ENCODE measurements around the gene ZNF385B.
"Not testable (repeated sequence)": the region's sequence is repeated elsewhere in the genome, so short reads cannot be mapped to it uniquely, and the experiment has no call there.

ZNF385B gene

DNA sequence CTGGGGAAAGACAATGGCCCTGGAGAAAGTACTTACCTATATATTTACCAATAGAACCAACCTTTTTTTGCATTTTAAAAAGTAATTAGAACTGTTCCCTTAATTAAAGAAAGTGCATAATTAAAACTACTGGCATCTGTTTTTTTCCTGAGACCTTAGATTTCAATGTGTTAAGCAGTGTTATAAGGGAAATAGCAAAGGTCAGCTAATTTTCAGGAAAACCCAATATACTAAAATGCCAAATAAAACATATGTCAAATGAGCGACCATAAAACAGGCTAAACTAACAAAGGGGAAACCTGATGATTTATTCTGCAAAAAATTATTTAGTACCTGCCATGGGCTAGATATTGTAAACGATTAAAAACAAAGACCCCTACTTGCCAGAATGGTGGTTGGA is 372.8 kb downstream of the ZNF385B start:
- H3K27ac ChIP-seq (ENCODE audit: low read depth, low read length) = no peak overlapping the region

DNA sequence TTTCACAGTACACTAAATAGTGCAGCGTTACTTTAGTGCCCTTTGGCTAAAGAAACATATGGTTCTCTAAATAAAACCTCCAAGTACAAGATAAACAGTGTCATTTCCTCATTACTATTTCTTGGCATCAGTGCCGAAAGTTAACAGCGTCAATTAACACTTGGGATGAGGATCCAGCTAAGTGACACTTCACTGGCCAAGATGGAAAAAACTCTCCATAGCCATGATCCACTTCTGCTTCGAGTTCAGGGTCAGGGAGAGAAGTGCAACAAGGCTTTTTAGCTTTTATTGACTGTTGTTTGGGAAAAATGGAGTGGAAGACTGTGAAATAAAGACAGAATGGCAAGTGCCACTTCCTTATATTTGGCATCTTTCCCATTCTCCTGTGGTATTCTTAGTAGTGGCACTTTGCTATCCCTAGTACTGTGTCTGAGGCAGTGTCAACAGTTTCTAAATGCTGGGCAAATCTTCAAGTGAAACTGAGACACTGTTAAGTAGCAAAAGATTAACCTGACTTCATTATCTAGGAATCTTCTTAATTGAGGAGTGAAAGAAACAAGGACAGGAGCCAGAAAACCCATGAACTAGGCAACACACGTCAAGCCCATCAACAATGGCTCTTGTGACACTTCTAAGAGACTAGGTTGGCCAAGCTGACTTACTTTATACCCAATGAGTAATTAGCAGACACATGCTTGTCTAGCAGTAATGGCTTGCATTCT is 374.2 kb downstream of the ZNF385B start:
- no peaks in the 10 kb centered on the region for H3K36me3 ChIP-seq (ENCODE audit: control insufficient read depth, insufficient read depth, low read length)
- H3K4me3 ChIP-seq (ENCODE audit: low read length) = no peak overlapping the region
- no peak overlapping the region for H3K27ac ChIP-seq (ENCODE audit: low read depth, low read length)
- H3K9ac ChIP-seq (ENCODE audit: low read length) = no peak overlapping the region
- no peaks in the 10 kb centered on the region for H3K4me1 ChIP-seq (ENCODE audit: control insufficient read depth, insufficient read depth, low read length)
- no peaks in the 10 kb centered on the region for H3K27me3 ChIP-seq (ENCODE audit: control insufficient read depth, insufficient read depth, low read length)

More for the DNA sequence above, 372.8 kb downstream of the ZNF385B start:
- Histone ChIP-seq H3K4me3 (ENCODE audit: low read length) (no peak overlapping the region), H3K36me3 (ENCODE audit: control insufficient read depth, insufficient read depth, low read length) (no peaks in the 10 kb centered on the region), H3K9ac (ENCODE audit: low read length) (no peak overlapping the region), H3K4me1 (ENCODE audit: control insufficient read depth, insufficient read depth, low read length) (no peaks in the 10 kb centered on the region), H3K27me3 (ENCODE audit: control insufficient read depth, insufficient read depth, low read length) (no peaks in the 10 kb centered on the region)

DNA sequence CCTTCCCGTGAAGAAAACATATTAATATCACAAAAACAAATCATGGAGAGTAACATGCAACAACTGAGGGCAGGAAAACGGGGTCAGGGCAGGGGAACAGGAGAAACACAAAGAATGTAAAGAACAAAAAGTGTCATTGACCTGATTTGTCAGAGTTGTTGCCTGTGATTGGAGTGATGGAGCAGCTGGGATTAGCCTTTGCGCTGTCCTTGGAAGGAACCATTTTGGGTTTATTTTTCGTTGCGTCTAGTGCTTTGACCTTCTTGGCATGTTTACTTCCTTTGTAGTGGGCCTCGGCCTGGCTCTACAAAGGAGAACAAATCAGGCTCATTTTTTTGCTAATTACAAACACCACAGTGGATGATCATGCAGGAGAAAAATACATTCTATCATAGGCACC is 378.3 kb downstream of the ZNF385B start:
- H3K9ac ChIP-seq (ENCODE audit: low read length) = no peak overlapping the region
- H3K27me3 ChIP-seq (ENCODE audit: control insufficient read depth, insufficient read depth, low read length) = no peaks in the 10 kb centered on the region
- no peak overlapping the region for H3K4me3 ChIP-seq (ENCODE audit: low read length)
- H3K36me3 ChIP-seq (ENCODE audit: control insufficient read depth, insufficient read depth, low read length) = no peaks in the 10 kb centered on the region
- no peaks in the 10 kb centered on the region for H3K4me1 ChIP-seq (ENCODE audit: control insufficient read depth, insufficient read depth, low read length)
- no peak overlapping the region for H3K27ac ChIP-seq (ENCODE audit: low read depth, low read length)

DNA sequence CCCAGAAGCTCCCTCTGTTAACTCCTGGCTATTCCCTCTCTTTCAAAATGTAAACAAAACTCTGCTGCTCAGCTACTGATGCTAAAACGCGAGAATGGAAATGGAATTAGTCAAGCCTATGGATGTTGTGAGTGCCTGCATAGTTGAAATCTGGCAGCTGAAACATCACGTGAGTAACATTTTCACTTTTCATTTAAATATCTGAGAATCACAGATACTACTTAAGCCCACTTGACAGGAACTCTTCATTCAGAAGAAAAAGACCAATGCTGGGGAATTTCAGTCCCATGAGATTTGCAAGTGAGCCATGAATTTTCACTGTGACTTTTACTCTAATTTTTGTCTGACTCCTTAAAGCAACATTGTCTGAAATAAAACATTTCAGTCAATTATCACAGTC is 381.5 kb downstream of the ZNF385B start:
- Histone ChIP-seq H3K4me3 (ENCODE audit: low read length) (no peak overlapping the region), H3K36me3 (ENCODE audit: control insufficient read depth, insufficient read depth, low read length) (no peaks in the 10 kb centered on the region), H3K9ac (ENCODE audit: low read length) (no peak overlapping the region), H3K27me3 (ENCODE audit: control insufficient read depth, insufficient read depth, low read length) (no peaks in the 10 kb centered on the region), H3K4me1 (ENCODE audit: control insufficient read depth, insufficient read depth, low read length) (no peaks in the 10 kb centered on the region), H3K27ac (ENCODE audit: low read depth, low read length) (no peak overlapping the region)

DNA sequence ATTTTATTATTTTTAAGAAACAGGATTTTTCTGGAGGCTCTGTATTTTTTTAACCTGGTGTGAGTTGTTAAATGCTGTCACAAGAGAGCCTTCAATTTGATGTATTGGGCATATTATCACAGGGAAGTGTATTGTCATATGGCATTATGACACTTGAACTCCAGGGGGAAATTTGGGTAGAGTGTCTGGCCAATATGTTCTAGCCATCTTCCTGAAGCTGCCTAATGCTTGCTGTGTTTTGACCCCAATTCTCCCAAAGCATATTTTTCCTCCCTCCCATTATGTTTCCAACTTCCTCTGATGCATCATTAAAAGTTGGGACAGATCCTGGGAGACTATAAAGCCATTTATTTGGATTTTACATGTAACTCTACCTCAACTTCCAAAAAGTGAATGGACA is 382.6 kb downstream of the ZNF385B start:
- H3K27ac ChIP-seq (ENCODE audit: low read depth, low read length) = no peak overlapping the region
- no peak overlapping the region for H3K4me3 ChIP-seq (ENCODE audit: low read length)
- no peak overlapping the region for H3K9ac ChIP-seq (ENCODE audit: low read length)
- H3K36me3 ChIP-seq (ENCODE audit: control insufficient read depth, insufficient read depth, low read length) = no peaks in the 10 kb centered on the region
- H3K27me3 ChIP-seq (ENCODE audit: control insufficient read depth, insufficient read depth, low read length) = no peaks in the 10 kb centered on the region
- H3K4me1 ChIP-seq (ENCODE audit: control insufficient read depth, insufficient read depth, low read length) = no peaks in the 10 kb centered on the region

DNA sequence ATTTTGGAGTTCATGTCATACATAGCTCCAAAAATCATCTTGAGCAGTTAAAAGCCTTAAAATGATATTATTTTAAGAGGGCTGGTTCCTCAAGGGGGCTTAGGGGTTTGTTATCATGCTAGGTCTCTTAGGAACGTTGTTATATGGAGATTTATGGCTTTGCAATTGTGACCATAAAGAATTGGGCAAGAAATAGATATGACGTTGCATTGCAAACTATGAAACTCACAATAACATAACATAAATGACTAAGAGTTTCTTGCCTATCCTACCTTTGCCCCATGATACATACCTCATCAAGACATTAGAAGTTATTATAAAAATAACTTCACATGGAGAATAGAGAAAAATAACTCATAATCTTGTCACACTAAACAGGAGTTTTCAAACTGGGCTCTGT is 390.4 kb downstream of the ZNF385B start:
- H3K27ac ChIP-seq (ENCODE audit: low read depth, low read length) = no peak overlapping the region
- no peaks in the 10 kb centered on the region for H3K36me3 ChIP-seq (ENCODE audit: control insufficient read depth, insufficient read depth, low read length)
- H3K27me3 ChIP-seq (ENCODE audit: control insufficient read depth, insufficient read depth, low read length) = no peaks in the 10 kb centered on the region
- no peak overlapping the region for H3K4me3 ChIP-seq (ENCODE audit: low read length)
- no peak overlapping the region for H3K9ac ChIP-seq (ENCODE audit: low read length)
- H3K4me1 ChIP-seq (ENCODE audit: control insufficient read depth, insufficient read depth, low read length) = no peaks in the 10 kb centered on the region

DNA sequence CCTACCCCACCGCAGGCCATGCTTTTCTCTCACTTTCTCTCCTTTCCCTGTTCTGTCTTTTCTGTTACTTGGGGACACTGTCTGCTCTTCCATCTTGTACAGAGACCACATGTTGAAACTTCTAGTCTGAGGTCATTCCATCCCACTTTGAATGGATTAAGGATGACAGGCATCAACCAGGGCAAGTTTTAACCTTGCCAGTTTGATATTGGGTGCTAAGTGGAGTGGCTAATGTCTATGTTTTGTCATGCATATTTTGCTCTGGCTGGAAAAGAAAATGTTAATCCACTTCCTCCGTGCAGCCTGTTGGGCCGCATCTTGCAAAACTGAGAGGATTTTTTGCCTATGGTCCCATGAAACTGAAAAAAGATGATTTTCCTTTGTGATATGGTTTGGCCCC is 391.3 kb downstream of the ZNF385B start:
- Histone ChIP-seq H3K27me3 (ENCODE audit: control insufficient read depth, insufficient read depth, low read length) (no peaks in the 10 kb centered on the region), H3K36me3 (ENCODE audit: control insufficient read depth, insufficient read depth, low read length) (no peaks in the 10 kb centered on the region), H3K4me3 (ENCODE audit: low read length) (no peak overlapping the region), H3K9ac (ENCODE audit: low read length) (no peak overlapping the region), H3K27ac (ENCODE audit: low read depth, low read length) (no peak overlapping the region), H3K4me1 (ENCODE audit: control insufficient read depth, insufficient read depth, low read length) (no peaks in the 10 kb centered on the region)

DNA sequence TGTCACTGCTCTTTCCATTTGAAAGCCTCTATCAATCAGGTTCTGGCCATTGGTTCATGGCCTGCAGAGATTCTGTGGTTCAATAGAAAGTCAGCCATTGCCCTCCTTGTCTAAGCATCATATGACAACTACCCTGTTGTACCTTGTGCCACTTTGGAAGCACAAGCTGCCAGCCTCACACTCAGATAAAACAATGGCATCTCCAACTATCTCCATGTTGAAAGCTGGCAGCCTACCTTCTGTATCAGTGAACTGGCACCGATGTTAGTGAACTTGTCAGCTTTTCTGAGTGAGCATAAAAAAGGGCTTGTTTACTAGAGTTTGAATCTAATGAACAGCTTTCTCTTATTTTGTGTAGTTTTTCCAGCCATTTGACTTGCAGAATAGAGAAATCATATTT is 393.5 kb downstream of the ZNF385B start:
- Histone ChIP-seq H3K36me3 (ENCODE audit: control insufficient read depth, insufficient read depth, low read length) (no peaks in the 10 kb centered on the region), H3K27me3 (ENCODE audit: control insufficient read depth, insufficient read depth, low read length) (no peaks in the 10 kb centered on the region), H3K9ac (ENCODE audit: low read length) (no peak overlapping the region), H3K4me1 (ENCODE audit: control insufficient read depth, insufficient read depth, low read length) (no peaks in the 10 kb centered on the region), H3K27ac (ENCODE audit: low read depth, low read length) (no peak overlapping the region), H3K4me3 (ENCODE audit: low read length) (no peak overlapping the region)

DNA sequence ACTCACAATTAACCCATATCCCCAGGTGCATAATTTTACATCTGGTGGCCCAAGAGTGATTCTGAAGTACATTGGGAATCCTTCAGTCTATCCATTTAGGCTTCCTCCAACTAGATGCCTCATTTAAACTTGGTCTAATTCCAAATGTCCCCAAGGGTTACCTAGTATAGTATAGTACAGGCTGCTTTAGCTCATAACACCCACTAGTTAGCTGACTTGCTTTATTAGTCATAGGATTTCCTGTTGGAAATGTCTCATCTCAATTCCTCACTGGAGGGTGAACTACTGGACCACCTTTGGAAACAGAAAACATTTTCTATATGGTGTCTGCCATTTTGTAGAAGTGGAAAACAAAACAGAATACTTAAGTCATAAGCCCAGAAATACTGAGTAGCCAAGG is 394.3 kb downstream of the ZNF385B start:
- no peak overlapping the region for H3K27ac ChIP-seq (ENCODE audit: low read depth, low read length)
- H3K4me3 ChIP-seq (ENCODE audit: low read length) = no peak overlapping the region
- no peaks in the 10 kb centered on the region for H3K27me3 ChIP-seq (ENCODE audit: control insufficient read depth, insufficient read depth, low read length)
- H3K9ac ChIP-seq (ENCODE audit: low read length) = no peak overlapping the region
- H3K4me1 ChIP-seq (ENCODE audit: control insufficient read depth, insufficient read depth, low read length) = no peaks in the 10 kb centered on the region
- no peaks in the 10 kb centered on the region for H3K36me3 ChIP-seq (ENCODE audit: control insufficient read depth, insufficient read depth, low read length)

DNA sequence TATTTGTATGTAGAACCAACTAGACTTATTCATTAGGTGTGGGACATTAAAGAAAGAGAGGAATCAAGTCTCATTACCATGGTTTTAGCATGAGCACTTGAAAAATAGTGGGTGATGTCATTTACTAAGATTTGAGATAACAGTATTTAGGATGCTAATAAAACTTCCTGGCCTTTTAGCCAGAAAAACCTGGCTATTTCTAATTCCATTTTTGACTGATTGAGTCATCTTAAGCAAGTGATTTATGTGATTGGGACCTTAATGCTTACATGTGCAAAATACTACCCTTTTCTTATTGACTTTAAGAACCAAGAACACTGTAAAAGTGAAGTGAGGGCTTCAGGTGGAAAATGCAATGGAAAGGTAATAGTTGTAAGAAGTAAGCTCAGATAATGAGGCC is 400.0 kb downstream of the ZNF385B start:
- Histone ChIP-seq H3K36me3 (ENCODE audit: control insufficient read depth, insufficient read depth, low read length) (no peaks in the 10 kb centered on the region), H3K4me3 (ENCODE audit: low read length) (no peak overlapping the region), H3K4me1 (ENCODE audit: control insufficient read depth, insufficient read depth, low read length) (no peaks in the 10 kb centered on the region), H3K27me3 (ENCODE audit: control insufficient read depth, insufficient read depth, low read length) (no peaks in the 10 kb centered on the region), H3K27ac (ENCODE audit: low read depth, low read length) (no peak overlapping the region), H3K9ac (ENCODE audit: low read length) (no peak overlapping the region)

DNA sequence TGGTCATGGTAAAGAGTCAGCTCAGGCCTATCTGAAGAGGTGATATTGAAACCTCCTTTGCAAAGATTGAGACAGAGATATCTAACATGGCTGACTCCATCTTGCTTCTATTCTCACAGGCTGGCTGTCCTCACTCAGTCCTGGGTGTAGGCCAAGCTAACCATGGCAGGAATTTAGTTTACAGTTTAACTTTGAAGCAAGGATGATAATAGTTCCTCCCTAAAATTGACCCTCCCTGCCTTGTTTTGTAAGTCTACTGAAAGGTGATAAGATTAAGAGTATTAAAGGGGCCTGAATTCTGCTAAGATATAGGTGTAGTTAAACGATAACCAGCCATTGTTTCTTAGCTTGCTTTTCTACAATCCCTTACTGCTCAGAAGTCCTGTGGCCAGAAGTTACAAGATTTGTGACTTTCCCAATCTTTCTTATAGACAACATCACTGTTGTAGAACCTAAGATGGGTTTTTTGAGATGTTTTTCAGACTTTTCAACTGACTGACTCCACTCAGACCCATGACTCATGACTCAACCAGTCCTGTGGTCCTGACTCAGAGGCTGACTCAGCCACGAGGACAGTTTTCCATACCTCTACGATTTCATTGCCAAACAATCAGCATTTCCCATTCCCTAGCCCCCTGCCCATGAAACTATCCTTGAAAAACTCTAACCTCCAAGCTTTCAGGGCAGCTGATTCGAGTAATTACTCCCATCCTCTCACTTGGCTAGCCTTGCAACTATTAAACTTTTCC is 401.1 kb downstream of the ZNF385B start:
- no peak overlapping the region for H3K4me3 ChIP-seq (ENCODE audit: low read length)
- no peak overlapping the region for H3K27ac ChIP-seq (ENCODE audit: low read depth, low read length)
- no peaks in the 10 kb centered on the region for H3K36me3 ChIP-seq (ENCODE audit: control insufficient read depth, insufficient read depth, low read length)
- H3K27me3 ChIP-seq (ENCODE audit: control insufficient read depth, insufficient read depth, low read length) = no peaks in the 10 kb centered on the region
- no peaks in the 10 kb centered on the region for H3K4me1 ChIP-seq (ENCODE audit: control insufficient read depth, insufficient read depth, low read length)
- no peak overlapping the region for H3K9ac ChIP-seq (ENCODE audit: low read length)

DNA sequence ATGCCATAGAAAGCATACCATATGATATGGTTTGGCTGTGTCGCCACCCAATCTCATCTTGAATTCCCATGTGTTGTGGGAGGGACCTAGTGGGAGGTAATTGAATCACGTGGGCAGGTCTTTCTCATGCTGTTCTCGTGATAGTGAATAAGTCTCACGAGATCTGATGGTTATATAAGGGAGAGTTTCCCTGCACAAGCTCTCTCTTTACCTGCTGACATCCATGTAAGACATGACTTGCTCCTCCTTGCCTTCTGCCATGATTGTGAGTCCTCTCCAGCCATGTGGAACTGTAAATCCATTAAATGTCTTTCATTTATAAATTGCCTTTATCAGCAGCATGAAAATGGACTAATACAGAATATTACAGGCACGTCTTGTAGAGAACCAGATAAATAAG is 403.3 kb downstream of the ZNF385B start:
- not testable (repeated sequence) for H3K27me3 ChIP-seq (ENCODE audit: control insufficient read depth, insufficient read depth, low read length); H3K27ac ChIP-seq (ENCODE audit: low read depth, low read length); H3K4me1 ChIP-seq (ENCODE audit: control insufficient read depth, insufficient read depth, low read length); H3K4me3 ChIP-seq (ENCODE audit: low read length); H3K36me3 ChIP-seq (ENCODE audit: control insufficient read depth, insufficient read depth, low read length); H3K9ac ChIP-seq (ENCODE audit: low read length)

DNA sequence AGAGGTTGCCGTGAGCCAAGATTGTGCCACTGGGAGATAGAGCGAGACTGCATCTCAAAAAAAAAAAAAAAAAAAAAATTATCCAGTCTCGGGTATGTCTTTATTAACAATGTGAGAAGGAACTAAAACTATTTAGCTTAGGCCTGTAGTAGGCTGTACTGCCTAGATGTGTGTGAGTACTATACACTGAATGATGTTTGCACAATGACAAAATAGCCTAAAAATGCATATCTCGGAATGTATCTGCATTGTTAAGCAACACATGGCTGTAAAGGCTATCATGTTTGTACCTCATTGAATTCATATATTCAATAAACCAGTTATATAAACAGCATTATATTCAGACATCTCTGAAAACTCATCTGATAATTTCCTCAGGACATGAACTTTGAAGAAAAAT is 405.6 kb downstream of the ZNF385B start:
- Histone ChIP-seq H3K27me3 (ENCODE audit: control insufficient read depth, insufficient read depth, low read length) (no peaks in the 10 kb centered on the region), H3K36me3 (ENCODE audit: control insufficient read depth, insufficient read depth, low read length) (no peaks in the 10 kb centered on the region), H3K4me3 (ENCODE audit: low read length) (no peak overlapping the region), H3K4me1 (ENCODE audit: control insufficient read depth, insufficient read depth, low read length) (no peaks in the 10 kb centered on the region), H3K9ac (ENCODE audit: low read length) (no peak overlapping the region), H3K27ac (ENCODE audit: low read depth, low read length) (no peak overlapping the region)
